Spleen (tissue), 7 donors: Measurements from ENCODE around the gene PIGS.

Experiments
- CTCF ChIP-seq, 11 experiments: fragments of 200-600 bp in 7 of 11; fragments of 450-650 bp in 4 of 11; sonication (generic) in 4 of 11; IDR thresholded peaks in 8 of 11; conservative IDR thresholded peaks in 3 of 11; 1 replicate in 7 of 11; 2 replicates in 4 of 11; pipeline versions ENCODE4 v1.4.0 to v1.8.0; 2016 to 2021; ENCODE audit warnings: antibody characterized with exemption in 11 of 11, inconsistent platforms in 4 of 11, mild to moderate bottlenecking in 1 of 11
- POLR2A ChIP-seq, 3 donors: fragments of 450-650 bp; IDR thresholded peaks; one replicate each; pipeline ENCODE4 v1.5.1; 2017; ENCODE audit warnings: antibody characterized with exemption in 3 of 3, mild to moderate bottlenecking in 1 of 3
- donor health status: DM: no; HTN: no; CAD: no; lungs with moderate emphysema.
- donor health status: DM: no; HTN: no; CAD: no.
- donor health status: DM: no; HTN: no; CAD: no.

GRCh38 chr17:28509789-28510188, 61.5 kb downstream of the PIGS start:
- TF ChIP-seq CTCF (IDR thresholded peaks at IDR 0.05 in 8 of 11, conservative IDR thresholded peaks at IDR 0.05 in 3 of 11) = no peak
- no peak for TF ChIP-seq POLR2A (IDR thresholded peaks at IDR 0.05)
